SU-DHL-6 (cell line): Measurements from ENCODE around the gene ERP29.

ENCODE experiments used
- CTCF ChIP-seq: fragments of 200-600 bp; sonication (generic); IDR thresholded peaks from one replicate; pipeline ENCODE4 v1.5.1; 2017; ENCODE audit warnings: antibody characterized with exemption, mild to moderate bottlenecking, low read length, moderate library complexity; ENCODE audit not compliant: insufficient read depth, poor library complexity, severe bottlenecking
- EZH2phosphoT487 ChIP-seq: fragments of 200-600 bp; sonication (generic), shearing (Covaris generic); conservative IDR thresholded peaks from 2 replicates; pipeline ENCODE4 v1.6.1; 2018; ENCODE audit warnings: mild to moderate bottlenecking, antibody characterized with exemption, low read length, moderate library complexity, mixed read lengths

- TF ChIP-seq CTCF, result no peak
- TF ChIP-seq EZH2phosphoT487, result no peak
Observed at GRCh38 chr12:112018571-112019237, 5.5 kb downstream of the ERP29 start.
